Calu3 (cell line): ENCODE results near the gene NNMT. TPM values are rescaled to one million over a fixed set of nuclear protein-coding genes. Genes with fewer than 3 reads are reported as not detected.

Experiments
- BruUV-seq: library from RNA; stranded (reverse); fragments of 400-500 nt; replicated peaks from 2 replicates; lab custom pipeline; 2021; lab: Mats Ljungman, UMichigan
- CTCF ChIA-PET: fragments of 300-600 bp; sonication (Branson Sonifier 250); formaldehyde crosslinking; loops from one replicate; lab custom pipeline; 2022; ENCODE audit warnings: antibody characterized with exemption; lab: Charles Lee
- DNase-seq: peaks from one replicate; pipeline ENCODE4 v3.0.0; 2022
- H3K27ac Mint-ChIP-seq: one replicate; pipeline ENCODE4 v1.8.0; 2022; ENCODE audit warnings: mixed read lengths; ENCODE audit not compliant: unreplicated experiment
- H3K27me3 Mint-ChIP-seq: one replicate; pipeline ENCODE4 v1.8.0; 2022; ENCODE audit warnings: mixed read lengths; ENCODE audit not compliant: unreplicated experiment
- H3K36me3 Mint-ChIP-seq: one replicate; pipeline ENCODE4 v1.8.0; 2022; ENCODE audit warnings: mild to moderate bottlenecking, moderate library complexity, mixed read lengths; ENCODE audit not compliant: insufficient read depth, unreplicated experiment
- H3K4me1 Mint-ChIP-seq: one replicate; pipeline ENCODE4 v1.8.0; 2022; ENCODE audit warnings: mild to moderate bottlenecking, low read depth, mixed read lengths; ENCODE audit not compliant: unreplicated experiment
- H3K4me3 Mint-ChIP-seq: one replicate; pipeline ENCODE4 v1.8.0; 2022; ENCODE audit warnings: mild to moderate bottlenecking, low read depth, moderate library complexity, mixed read lengths; ENCODE audit not compliant: unreplicated experiment
- H3K9me3 Mint-ChIP-seq: one replicate; pipeline ENCODE4 v1.8.0; 2022; ENCODE audit warnings: low read depth, mixed read lengths; ENCODE audit not compliant: unreplicated experiment
- intact Hi-C: fragments of 100-400 bp; cut with micrococcal nuclease; formaldehyde crosslinking; loops from one replicate; pipeline ENCODE4 v1.10.0; 2022; ENCODE audit not compliant: unreplicated experiment
- total RNA-seq: library from RNA; stranded (reverse); gene quantifications from 2 replicates; pipeline ENCODE4 v1.2.3, GENCODE V29; 2022
- TF ChIP-seq, protein P1 (sequence below): fragments of 200-600 bp; IDR thresholded peaks from one replicate; pipeline ENCODE4 v1.8.0; 2022; ENCODE audit warnings: antibody characterized with exemption; ENCODE audit not compliant: unreplicated experiment

Gene NNMT
- total RNA-seq, 1 experiment from 2014 or later: 116 TPM

DNA sequence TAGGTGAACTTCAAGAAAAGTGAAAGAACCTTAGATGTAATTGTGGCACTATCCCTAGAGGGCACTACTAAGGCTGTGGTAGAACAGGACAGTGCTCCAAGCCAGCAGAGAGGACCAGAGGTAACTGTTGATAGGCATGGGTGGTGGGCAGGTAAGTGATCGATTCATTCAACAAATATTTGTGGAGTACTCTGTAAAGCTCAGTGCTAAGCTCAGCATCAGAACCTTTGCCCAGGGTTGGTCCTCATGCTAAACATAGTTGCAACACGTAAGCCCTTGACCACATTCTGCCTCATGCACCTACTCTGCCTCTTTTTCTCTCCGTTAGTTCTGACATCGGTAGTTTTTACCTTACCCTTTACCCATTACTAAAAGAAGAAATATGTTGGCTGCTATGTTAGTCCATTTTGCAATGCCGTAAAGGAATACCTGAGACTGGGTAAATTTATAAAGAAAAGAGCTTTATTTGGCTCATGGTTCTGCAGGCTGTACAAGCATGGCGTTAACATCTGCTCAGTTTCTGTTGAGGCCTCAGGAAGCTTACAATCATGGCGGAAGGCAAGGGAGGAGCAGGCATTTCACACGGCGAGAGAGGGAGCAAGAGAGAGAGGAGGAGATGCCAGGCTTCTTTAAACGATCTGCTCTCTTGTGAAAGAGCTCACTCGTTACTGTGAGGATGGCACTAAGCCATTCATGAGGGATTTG is 18.4 kb upstream of the NNMT start:
- H3K9me3 Mint-ChIP-seq: no peaks in the 10 kb centered on the region
- peaks cover 52% of the 10 kb centered on the region for H3K4me1 Mint-ChIP-seq
- no peak overlapping the region for H3K27ac Mint-ChIP-seq
- TF ChIP-seq, protein P1, sequence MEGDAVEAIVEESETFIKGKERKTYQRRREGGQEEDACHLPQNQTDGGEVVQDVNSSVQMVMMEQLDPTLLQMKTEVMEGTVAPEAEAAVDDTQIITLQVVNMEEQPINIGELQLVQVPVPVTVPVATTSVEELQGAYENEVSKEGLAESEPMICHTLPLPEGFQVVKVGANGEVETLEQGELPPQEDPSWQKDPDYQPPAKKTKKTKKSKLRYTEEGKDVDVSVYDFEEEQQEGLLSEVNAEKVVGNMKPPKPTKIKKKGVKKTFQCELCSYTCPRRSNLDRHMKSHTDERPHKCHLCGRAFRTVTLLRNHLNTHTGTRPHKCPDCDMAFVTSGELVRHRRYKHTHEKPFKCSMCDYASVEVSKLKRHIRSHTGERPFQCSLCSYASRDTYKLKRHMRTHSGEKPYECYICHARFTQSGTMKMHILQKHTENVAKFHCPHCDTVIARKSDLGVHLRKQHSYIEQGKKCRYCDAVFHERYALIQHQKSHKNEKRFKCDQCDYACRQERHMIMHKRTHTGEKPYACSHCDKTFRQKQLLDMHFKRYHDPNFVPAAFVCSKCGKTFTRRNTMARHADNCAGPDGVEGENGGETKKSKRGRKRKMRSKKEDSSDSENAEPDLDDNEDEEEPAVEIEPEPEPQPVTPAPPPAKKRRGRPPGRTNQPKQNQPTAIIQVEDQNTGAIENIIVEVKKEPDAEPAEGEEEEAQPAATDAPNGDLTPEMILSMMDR: no peak
- no peak overlapping the region for H3K4me3 Mint-ChIP-seq
- no peak for DNase-seq
- no peaks in the 10 kb centered on the region for H3K36me3 Mint-ChIP-seq
- H3K27me3 Mint-ChIP-seq: peaks cover 34% of the 10 kb centered on the region
- intact Hi-C loops: no loop called here
- CTCF ChIA-PET: no interaction called here
- BruUV-seq: no TSS peak

DNA sequence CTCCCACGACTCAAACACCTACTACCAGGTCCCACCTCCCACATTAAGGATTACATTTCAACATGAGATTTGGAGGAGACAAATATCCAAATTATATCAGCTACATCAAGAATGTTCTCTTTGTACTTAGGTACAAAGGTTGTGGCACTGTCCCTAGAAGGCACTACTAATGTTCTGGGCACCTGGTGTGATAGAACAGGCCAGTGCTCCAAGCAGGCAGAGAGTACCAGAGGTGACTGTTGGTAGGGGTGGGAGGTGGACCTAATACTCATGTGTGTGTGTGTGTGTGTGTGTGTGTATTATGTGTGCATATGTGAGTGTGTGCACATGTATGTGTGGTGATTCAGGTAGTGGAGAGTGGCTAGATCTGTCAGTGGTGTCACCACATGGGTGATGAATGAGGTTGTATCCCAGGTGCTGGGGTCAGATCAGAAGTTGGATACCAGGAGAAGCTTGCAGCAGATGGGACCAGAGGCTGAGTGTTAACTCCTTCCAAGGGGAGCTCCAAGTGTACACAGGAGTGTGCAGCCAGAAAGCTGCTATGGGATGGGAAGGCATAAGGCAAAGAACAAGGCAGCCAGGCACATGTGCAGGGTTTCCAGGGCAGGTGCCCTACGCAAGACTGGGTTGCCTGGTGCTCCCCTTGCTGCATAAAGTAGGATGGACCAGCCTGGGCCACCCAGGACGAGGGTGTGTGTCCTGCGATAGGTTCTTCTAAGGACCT is 17.7 kb upstream of the NNMT start:
- TF ChIP-seq, protein P1: no peak

DNA sequence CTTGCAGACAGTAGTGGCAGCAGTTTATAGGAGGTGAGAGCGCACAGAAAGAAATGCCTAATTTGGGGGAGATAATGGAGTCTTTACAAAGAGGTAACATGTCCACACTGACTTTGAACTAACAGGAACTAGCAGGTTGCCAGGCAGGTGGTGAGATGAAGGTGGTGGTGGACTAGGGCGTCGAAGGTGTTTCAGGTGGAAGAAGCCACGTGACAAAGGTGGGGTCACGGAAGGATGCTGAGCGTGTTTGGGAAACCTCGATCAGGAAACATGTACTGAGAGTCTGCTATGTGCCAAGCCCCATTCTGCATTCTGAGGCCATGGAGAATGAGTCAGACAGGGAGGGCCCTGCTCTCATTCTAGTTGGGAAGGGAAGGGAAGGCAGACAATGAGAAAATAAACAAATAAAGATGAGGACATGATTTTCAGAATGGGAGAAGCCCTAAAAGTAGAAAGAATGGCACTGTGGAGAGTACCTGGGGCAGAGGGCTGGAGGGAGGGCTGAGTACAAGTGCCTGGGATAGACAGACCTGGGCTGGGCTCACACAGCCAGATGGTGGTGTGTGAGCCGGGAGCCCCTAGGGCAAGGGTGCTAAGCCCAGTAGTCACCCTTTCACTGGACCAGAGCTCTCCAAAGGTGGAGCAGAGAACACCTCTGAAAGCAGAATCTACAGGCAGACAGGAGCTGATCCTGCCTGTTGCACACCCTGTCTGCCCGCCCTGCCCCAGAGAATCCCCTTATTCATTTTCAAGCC is 16.2 kb upstream of the NNMT start:
- Mint-ChIP-seq H3K36me3 (no peaks in the 10 kb centered on the region), H3K4me1 (peaks cover 60% of the 10 kb centered on the region), H3K9me3 (no peaks in the 10 kb centered on the region), H3K27ac (no peak overlapping the region), H3K4me3 (no peak overlapping the region), H3K27me3 (peaks cover 12% of the 10 kb centered on the region)
- DNase-seq: no peak
- no TSS peak for BruUV-seq
- TF ChIP-seq, protein P1: no peak
- CTCF ChIA-PET: interaction anchor here (0.5 to 1.3 kb wide), 4 partner anchors 18 to 232 kb away, joined by 3 to 6 read pairs (median 4); no protein-coding TSS in a partner anchor
- intact Hi-C loops: loop anchor here (1.0 to 5.0 kb wide), 4 partner anchors 16 to 482 kb away; partner anchors contain the start of gene NNMT

More for the DNA sequence above, 17.7 kb upstream of the NNMT start:
- Mint-ChIP-seq H3K4me3 (no peak overlapping the region), H3K9me3 (no peaks in the 10 kb centered on the region), H3K27ac (no peak overlapping the region), H3K36me3 (no peaks in the 10 kb centered on the region), H3K27me3 (peaks cover 27% of the 10 kb centered on the region), H3K4me1 (peaks cover 53% of the 10 kb centered on the region)
- CTCF ChIA-PET: no interaction called here
- DNase-seq: no peak
- intact Hi-C loops: no loop called here
- BruUV-seq: no TSS peak

DNA sequence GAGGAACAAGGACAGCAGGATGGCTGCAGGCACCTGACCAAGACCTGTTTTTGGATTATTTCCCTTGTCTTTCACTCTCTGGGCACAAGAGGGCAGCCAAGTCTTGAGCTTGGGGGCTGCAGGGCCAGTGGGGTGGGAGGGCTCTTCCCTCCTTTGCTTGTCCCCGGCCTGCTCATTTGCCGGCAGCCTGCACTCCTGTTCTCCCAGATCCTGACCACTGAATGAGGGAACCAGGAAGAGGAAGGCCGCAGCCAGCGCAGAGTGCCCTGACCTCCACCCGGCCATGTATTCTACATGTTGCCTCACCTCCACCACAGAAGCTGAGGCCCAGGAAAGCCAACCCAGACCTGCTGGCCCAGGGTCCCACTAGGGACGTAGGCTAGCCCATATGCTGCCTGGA is 15.5 kb upstream of the NNMT start:
- CTCF ChIA-PET: interaction anchor here (0.7 to 1.3 kb wide), 6 partner anchors 11 to 26 kb away, joined by 3 to 6 read pairs (median 4); partner anchors contain the start of gene NNMT

More for the DNA sequence above, 15.5 kb upstream of the NNMT start:
- DNase-seq: peak; percentile 78
- intact Hi-C loops: loop anchor here (1.0 to 5.0 kb wide), 4 partner anchors 16 to 482 kb away; partner anchors contain the start of gene NNMT
- H3K4me3 Mint-ChIP-seq: no peak overlapping the region
- H3K27me3 Mint-ChIP-seq: peaks cover 5% of the 10 kb centered on the region
- no peaks in the 10 kb centered on the region for H3K9me3 Mint-ChIP-seq
- peak overlapping the region; percentile 30 for H3K27ac Mint-ChIP-seq
- TF ChIP-seq, protein P1: peak; percentile 67
- BruUV-seq: no TSS peak
- H3K36me3 Mint-ChIP-seq: no peaks in the 10 kb centered on the region
- H3K4me1 Mint-ChIP-seq: peaks cover 65% of the 10 kb centered on the region
